MM.1S (cell line): ENCODE results near the gene HBA1.
"Not testable (repeated sequence)": the region's sequence is repeated elsewhere in the genome, so short reads cannot be mapped to it uniquely, and the experiment has no call there.

Experiments
- DNase-seq: peaks from one replicate; pipeline ENCODE4 v3.0.0-alpha.2; 2015
- H2AFZ ChIP-seq: fragments of 300-600 bp; sonication (generic); 2 replicates; pipeline ENCODE4 v1.6.0; 2016; ENCODE audit warnings: antibody characterized with exemption, low read length
- H3F3A ChIP-seq: fragments of 300-600 bp; sonication (generic); 2 replicates; pipeline ENCODE4 v1.6.1; 2016; ENCODE audit warnings: mild to moderate bottlenecking, antibody characterized with exemption, low read length, moderate library complexity, mixed read lengths; ENCODE audit not compliant: insufficient read depth
- H3K27ac ChIP-seq: fragments of 300-600 bp; sonication (generic); 2 replicates; pipeline ENCODE4 v1.5.1; 2016; ENCODE audit warnings: mild to moderate bottlenecking, low read length
- H3K27me3 ChIP-seq: fragments of 300-600 bp; sonication (generic); replicated peaks from 2 replicates; pipeline ENCODE4 v1.6.0; 2016; ENCODE audit warnings: low read length; ENCODE audit not compliant: insufficient read depth
- H3K36me3 ChIP-seq: fragments of 300-600 bp; sonication (generic); replicated peaks from 2 replicates; pipeline ENCODE4 v1.6.1; 2016; ENCODE audit warnings: mild to moderate bottlenecking, low read length, mixed read lengths; ENCODE audit not compliant: insufficient read depth
- H3K4me1 ChIP-seq: fragments of 300-600 bp; sonication (generic); 2 replicates; pipeline ENCODE4 v1.6.1; 2016; ENCODE audit warnings: low read length, mixed read lengths
- H3K4me2 ChIP-seq: fragments of 300-600 bp; sonication (generic); 2 replicates; pipeline ENCODE4 v1.6.0; 2016; ENCODE audit warnings: low read depth, low read length
- H3K4me3 ChIP-seq: fragments of 300-600 bp; sonication (generic); 2 replicates; pipeline ENCODE4 v1.5.1; 2016; ENCODE audit warnings: low read length, mixed read lengths
- H3K79me2 ChIP-seq: fragments of 300-600 bp; sonication (generic); 2 replicates; pipeline ENCODE4 v1.6.1; 2016; ENCODE audit warnings: mixed run types, low read length, mixed read lengths
- H3K9ac ChIP-seq: fragments of 300-600 bp; sonication (generic); 2 replicates; pipeline ENCODE4 v1.6.1; 2016; ENCODE audit warnings: low read length, mixed read lengths
- H3K9me2 ChIP-seq: fragments of 300-600 bp; sonication (generic); replicated peaks from 2 replicates; pipeline ENCODE4 v1.6.1; 2016; ENCODE audit warnings: mild to moderate bottlenecking, low read length, mixed read lengths; ENCODE audit not compliant: insufficient read depth
- H3K9me3 ChIP-seq: fragments of 300-600 bp; sonication (generic); replicated peaks from 2 replicates; pipeline ENCODE4 v1.6.1; 2016; ENCODE audit warnings: mild to moderate bottlenecking, low read length, mixed read lengths; ENCODE audit not compliant: insufficient read depth
- H4K20me1 ChIP-seq: fragments of 300-600 bp; sonication (generic); 2 replicates; pipeline ENCODE4 v1.6.1; 2016; ENCODE audit warnings: mild to moderate bottlenecking, low read length, moderate library complexity, mixed read lengths; ENCODE audit not compliant: insufficient read depth
- EZH2 ChIP-seq: fragments of 300-600 bp; sonication (generic); optimal IDR thresholded peaks from 2 replicates; pipeline ENCODE3; 2017; ENCODE audit warnings: low read depth, mild to moderate bottlenecking, antibody characterized with exemption, low read length, mixed read lengths
- EZH2phosphoT487 ChIP-seq: fragments of 300-600 bp; sonication (generic); IDR thresholded peaks from 2 replicates; pipeline ENCODE4 v1.6.1; 2018; ENCODE audit warnings: antibody characterized with exemption, low read length
- TF ChIP-seq, protein P1 (sequence below): fragments of 300-600 bp; sonication (generic); IDR thresholded peaks from 2 replicates; pipeline ENCODE4 v1.5.1; 2016; ENCODE audit warnings: antibody characterized with exemption, low read length, mixed read lengths

The HBA1 gene

DNA sequence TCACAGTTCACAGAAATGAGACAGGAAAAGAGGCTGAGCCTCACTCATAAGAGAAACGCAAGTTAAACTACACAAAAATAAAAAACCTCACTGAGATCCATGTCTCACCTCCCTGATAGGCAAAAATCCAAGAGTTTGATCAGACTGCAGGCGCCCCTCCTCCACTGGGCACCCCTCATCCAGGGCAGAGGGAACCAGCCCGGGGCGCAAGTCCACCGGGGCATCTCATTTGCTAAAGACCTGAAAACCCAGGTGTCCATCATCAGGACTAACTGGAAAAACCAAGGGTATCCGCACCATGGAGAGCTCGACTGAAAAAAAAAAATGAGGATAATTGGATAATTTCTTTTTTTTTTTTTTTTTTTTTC is 21.5 kb upstream of the HBA1 start:
- Histone ChIP-seq H3K9me3 (no peaks in the 10 kb centered on the region), H3K4me3 (no peak overlapping the region), H3K27ac (no peak overlapping the region), H4K20me1 (no peaks in the 10 kb centered on the region), H3K9me2 (no peaks in the 10 kb centered on the region), H3K79me2 (no peaks in the 10 kb centered on the region), H3K27me3 (peaks cover 62% of the 10 kb centered on the region), H3F3A (no peaks in the 10 kb centered on the region), H3K4me1 (no peaks in the 10 kb centered on the region), H3K4me2 (peak overlapping the region; percentile 83; the same call in 1 of the 2 replicates), H3K36me3 (no peaks in the 10 kb centered on the region), H3K9ac (no peak overlapping the region), H2AFZ (0 out of 2 replicates have a peak overlapping the region, but pooled peaks have one; percentile 47)
- TF ChIP-seq EZH2phosphoT487 (no peak), EZH2 (no peak)
- TF ChIP-seq, protein P1, sequence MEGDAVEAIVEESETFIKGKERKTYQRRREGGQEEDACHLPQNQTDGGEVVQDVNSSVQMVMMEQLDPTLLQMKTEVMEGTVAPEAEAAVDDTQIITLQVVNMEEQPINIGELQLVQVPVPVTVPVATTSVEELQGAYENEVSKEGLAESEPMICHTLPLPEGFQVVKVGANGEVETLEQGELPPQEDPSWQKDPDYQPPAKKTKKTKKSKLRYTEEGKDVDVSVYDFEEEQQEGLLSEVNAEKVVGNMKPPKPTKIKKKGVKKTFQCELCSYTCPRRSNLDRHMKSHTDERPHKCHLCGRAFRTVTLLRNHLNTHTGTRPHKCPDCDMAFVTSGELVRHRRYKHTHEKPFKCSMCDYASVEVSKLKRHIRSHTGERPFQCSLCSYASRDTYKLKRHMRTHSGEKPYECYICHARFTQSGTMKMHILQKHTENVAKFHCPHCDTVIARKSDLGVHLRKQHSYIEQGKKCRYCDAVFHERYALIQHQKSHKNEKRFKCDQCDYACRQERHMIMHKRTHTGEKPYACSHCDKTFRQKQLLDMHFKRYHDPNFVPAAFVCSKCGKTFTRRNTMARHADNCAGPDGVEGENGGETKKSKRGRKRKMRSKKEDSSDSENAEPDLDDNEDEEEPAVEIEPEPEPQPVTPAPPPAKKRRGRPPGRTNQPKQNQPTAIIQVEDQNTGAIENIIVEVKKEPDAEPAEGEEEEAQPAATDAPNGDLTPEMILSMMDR = no peak
- DNase-seq = no peak

DNA sequence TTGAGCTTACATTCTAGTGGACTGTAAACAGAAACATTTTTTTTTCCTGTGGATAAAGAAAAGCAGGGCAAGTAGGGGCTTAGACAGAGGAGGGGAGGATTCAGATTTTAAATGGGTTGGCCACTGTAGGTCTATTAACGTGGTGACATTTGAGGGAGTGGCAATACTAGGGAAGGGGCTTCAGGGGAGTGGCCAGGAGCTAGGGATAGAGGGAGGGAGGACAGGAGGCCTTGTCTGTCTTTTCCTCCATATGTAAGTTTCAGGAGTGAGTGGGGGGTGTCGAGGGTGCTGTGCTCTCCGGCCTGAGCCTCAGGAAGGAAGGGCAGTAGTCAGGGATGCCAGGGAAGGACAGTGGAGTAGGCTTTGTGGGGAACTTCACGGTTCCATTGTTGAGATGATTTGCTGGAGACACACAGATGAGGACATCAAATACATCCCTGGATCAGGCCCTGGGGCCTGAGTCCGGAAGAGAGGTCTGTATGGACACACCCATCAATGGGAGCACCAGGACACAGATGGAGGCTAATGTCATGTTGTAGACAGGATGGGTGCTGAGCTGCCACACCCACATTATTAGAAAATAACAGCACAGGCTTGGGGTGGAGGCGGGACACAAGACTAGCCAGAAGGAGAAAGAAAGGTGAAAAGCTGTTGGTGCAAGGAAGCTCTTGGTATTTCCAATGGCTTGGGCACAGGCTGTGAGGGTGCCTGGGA is 17.2 kb upstream of the HBA1 start:
- Histone ChIP-seq H4K20me1 (no peaks in the 10 kb centered on the region), H3K4me1 (no peaks in the 10 kb centered on the region), H2AFZ (no peak overlapping the region), H3K9ac (no peak overlapping the region), H3K9me2 (no peaks in the 10 kb centered on the region), H3K4me2 (no peak overlapping the region), H3K27ac (no peak overlapping the region), H3F3A (no peaks in the 10 kb centered on the region), H3K79me2 (no peaks in the 10 kb centered on the region), H3K9me3 (no peaks in the 10 kb centered on the region), H3K27me3 (peaks cover 60% of the 10 kb centered on the region), H3K36me3 (no peaks in the 10 kb centered on the region), H3K4me3 (no peak overlapping the region)
- TF ChIP-seq EZH2 = no peak
- no peak for DNase-seq

DNA sequence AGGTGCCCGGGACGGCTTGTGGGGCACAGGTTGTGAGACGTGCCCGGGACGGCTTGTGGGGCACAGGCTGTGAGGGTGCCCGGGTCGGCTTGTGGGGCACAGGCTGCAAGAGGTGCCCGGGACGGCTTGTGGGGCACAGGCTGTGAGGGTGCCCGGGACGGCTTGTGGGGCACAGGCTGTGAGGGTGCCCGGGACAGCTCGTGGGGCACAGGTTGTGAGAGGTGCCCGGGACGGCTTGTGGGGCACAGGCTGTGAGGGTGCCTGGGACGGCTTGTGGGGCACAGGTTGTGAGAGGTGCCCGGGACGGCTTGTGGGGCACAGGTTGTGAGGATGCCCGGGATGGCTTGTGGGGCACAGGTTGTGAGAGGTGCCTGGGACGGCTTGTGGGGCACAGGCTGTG is 16.2 kb upstream of the HBA1 start:
- H3K27ac ChIP-seq, H3K4me1 ChIP-seq, H3K9ac ChIP-seq, H3K36me3 ChIP-seq, H3K9me2 ChIP-seq, H3K4me3 ChIP-seq, DNase-seq, H3K4me2 ChIP-seq, H4K20me1 ChIP-seq, H2AFZ ChIP-seq, H3K9me3 ChIP-seq, H3K79me2 ChIP-seq, H3F3A ChIP-seq: not testable (repeated sequence)
- peaks cover 54% of the 10 kb centered on the region for H3K27me3 ChIP-seq

DNA sequence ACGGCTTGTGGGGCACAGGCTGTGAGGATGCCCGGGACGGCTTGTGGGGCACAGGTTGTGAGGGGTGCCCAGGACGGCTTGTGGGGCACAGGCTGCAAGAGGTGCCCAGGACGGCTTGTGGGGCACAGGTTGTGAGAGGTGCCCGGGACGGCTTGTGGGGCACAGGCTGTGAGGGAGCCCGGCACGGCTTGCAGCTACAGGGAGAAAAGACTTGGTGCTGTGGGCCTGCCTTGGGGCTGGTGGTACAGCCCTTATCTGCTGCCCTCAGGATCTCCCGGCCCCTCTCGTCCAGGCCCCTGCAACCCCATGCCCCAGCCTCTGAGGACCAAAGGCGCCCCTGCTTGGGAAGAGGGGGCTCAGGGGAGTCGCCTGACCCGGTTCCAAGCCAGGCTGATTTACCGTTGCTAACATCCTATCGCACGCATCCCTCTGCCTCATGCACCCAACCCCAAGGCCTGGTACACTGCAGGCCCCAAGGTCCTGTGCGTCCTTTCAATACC is 15.7 kb upstream of the HBA1 start:
- H3K79me2 ChIP-seq = no peaks in the 10 kb centered on the region
- no peak overlapping the region for H2AFZ ChIP-seq
- no peak overlapping the region for H3K9ac ChIP-seq

More for the DNA sequence above, 15.7 kb upstream of the HBA1 start:
- Histone ChIP-seq H3K9me2 (no peaks in the 10 kb centered on the region), H3K4me1 (no peaks in the 10 kb centered on the region), H3K4me3 (no peak overlapping the region), H3K4me2 (no peak overlapping the region), H3F3A (no peaks in the 10 kb centered on the region), H3K27ac (no peak overlapping the region), H3K9me3 (no peaks in the 10 kb centered on the region), H4K20me1 (no peaks in the 10 kb centered on the region), H3K27me3 (peaks cover 59% of the 10 kb centered on the region), H3K36me3 (no peaks in the 10 kb centered on the region)
- no peak for DNase-seq
- TF ChIP-seq, protein P1 = no peak
- TF ChIP-seq EZH2 = no peak
